Skeletal muscle satellite cell (primary cell): ENCODE data around the gene DCLRE1A.
"Not testable (repeated sequence)": the region's sequence is repeated elsewhere in the genome, so short reads cannot be mapped to it uniquely, and the experiment has no call there.

Source experiments
- H3K27me3 ChIP-seq: 2 replicates; pipeline ENCODE4 v1.7.0; 2013; ENCODE audit warnings: low read length; ENCODE audit not compliant: control insufficient read depth, insufficient read depth
- H3K36me3 ChIP-seq: 2 replicates; pipeline ENCODE4 v1.7.0; 2013; ENCODE audit warnings: mild to moderate bottlenecking, control low read depth, low read length; ENCODE audit not compliant: insufficient read depth
- H3K4me1 ChIP-seq: 2 replicates; pipeline ENCODE4 v1.7.0; 2013; ENCODE audit warnings: low read length; ENCODE audit not compliant: control insufficient read depth, insufficient read depth
- H3K4me2 ChIP-seq: 2 replicates; pipeline ENCODE4 v1.7.0; 2013; ENCODE audit warnings: mild to moderate bottlenecking, low read length
- H3K4me3 ChIP-seq: 2 replicates; pipeline ENCODE4 v1.7.0; 2013; ENCODE audit warnings: low read length
- H3K9ac ChIP-seq: 2 replicates; pipeline ENCODE4 v1.7.0; 2013; ENCODE audit warnings: mild to moderate bottlenecking, low read depth, low read length, moderate library complexity
- H3K9me3 ChIP-seq: replicated peaks from 2 replicates; pipeline ENCODE4 v1.7.0; 2013; ENCODE audit warnings: mild to moderate bottlenecking, control low read depth, low read length

DCLRE1A gene

GRCh38 chr10:113856563-113856962 is 2.7 kb upstream of the DCLRE1A start:
- Histone ChIP-seq H3K9ac (peak overlapping the region; percentile 94), H3K36me3 (peaks cover 25% of the 10 kb centered on the region), H3K4me3 (peak overlapping the region; percentile 88), H3K4me1 (peaks cover 19% of the 10 kb centered on the region), H3K4me2 (peak overlapping the region; percentile 90), H3K9me3 (no peaks in the 10 kb centered on the region), H3K27me3 (no peaks in the 10 kb centered on the region)

- Histone ChIP-seq H3K9ac (peak overlapping the region; percentile 94), H3K4me1 (peaks cover 19% of the 10 kb centered on the region), H3K36me3 (peaks cover 9% of the 10 kb centered on the region), H3K4me3 (peak overlapping the region; percentile 88), H3K4me2 (peak overlapping the region; percentile 90), H3K9me3 (no peaks in the 10 kb centered on the region), H3K27me3 (no peaks in the 10 kb centered on the region)
Measured at GRCh38 chr10:113854761-113855588, 1.1 kb upstream of the DCLRE1A start.

- H3K4me3 ChIP-seq = peak overlapping the region; percentile 88
- H3K4me2 ChIP-seq = peak overlapping the region; percentile 90
- H3K9ac ChIP-seq = peak overlapping the region; percentile 94
- H3K36me3 ChIP-seq = no peaks in the 10 kb centered on the region
- H3K27me3 ChIP-seq = no peaks in the 10 kb centered on the region
- H3K4me1 ChIP-seq = peaks cover 19% of the 10 kb centered on the region
- H3K9me3 ChIP-seq = no peaks in the 10 kb centered on the region
Measured at GRCh38 chr10:113853578-113854012, 287 bp downstream of the DCLRE1A start.

DNA sequence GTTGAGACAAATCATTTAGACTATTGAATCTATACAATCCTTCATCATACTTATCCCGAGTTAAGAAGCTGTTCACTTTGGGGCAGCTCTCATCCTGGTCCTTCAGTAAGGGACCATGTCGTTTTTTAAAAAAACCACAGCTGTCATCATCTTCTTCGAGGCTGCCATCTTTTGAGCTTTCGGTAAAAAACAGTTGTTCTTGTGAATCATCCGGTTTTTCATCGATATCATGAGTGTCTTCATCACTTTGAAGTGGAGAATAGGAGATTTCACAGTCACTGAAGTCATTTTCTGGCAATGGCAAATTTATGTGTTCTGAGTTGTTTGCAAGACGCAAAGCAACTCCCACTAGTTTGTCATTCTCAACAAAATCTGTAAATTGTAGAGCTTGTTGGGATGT is 3.9 kb downstream of the DCLRE1A start:
- H3K4me1 ChIP-seq = peaks cover 6% of the 10 kb centered on the region
- H3K36me3 ChIP-seq = peaks cover 7% of the 10 kb centered on the region
- H3K27me3 ChIP-seq = no peaks in the 10 kb centered on the region
- H3K4me2 ChIP-seq = no peak overlapping the region
- no peak overlapping the region for H3K9ac ChIP-seq
- no peak overlapping the region for H3K4me3 ChIP-seq
- no peaks in the 10 kb centered on the region for H3K9me3 ChIP-seq

DNA sequence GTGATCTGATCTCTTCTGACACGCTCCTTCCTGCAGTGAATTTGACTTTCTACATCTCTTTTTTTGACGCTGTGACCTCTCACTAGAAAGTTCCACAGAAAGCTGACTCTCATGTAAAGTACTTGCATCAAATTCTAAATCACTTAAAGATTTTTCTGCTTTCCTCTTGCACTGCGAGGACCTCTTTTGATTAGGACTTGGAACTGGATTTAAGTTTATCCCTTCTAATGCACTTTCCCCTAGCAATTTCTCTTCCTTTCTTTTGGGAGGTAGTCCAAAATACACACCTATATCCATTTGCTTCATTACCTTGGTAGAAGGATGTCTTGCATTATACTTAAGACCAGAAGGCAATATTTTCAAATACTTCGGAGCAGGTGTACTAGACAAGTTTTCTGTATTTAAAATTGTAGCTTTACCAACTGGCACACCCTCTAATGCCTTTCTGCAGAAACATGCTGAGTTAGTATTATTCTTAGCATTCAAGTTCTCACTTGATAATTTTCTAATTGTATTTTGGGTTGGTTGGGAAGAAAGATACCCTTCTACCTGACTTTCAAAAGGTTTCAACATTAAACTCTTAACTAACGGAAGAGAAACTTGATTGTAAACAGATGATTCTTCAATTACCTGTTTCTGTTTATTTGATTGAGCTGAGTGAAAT is 4.6 kb downstream of the DCLRE1A start:
- Histone ChIP-seq H3K4me3 (no peak overlapping the region), H3K9me3 (no peaks in the 10 kb centered on the region), H3K36me3 (peaks cover 7% of the 10 kb centered on the region), H3K4me2 (no peak overlapping the region), H3K4me1 (peaks cover 6% of the 10 kb centered on the region), H3K27me3 (no peaks in the 10 kb centered on the region), H3K9ac (no peak overlapping the region)

- H3K4me2 ChIP-seq = no peak overlapping the region
- H3K36me3 ChIP-seq = peaks cover 7% of the 10 kb centered on the region
- H3K27me3 ChIP-seq = no peaks in the 10 kb centered on the region
- no peaks in the 10 kb centered on the region for H3K4me1 ChIP-seq
- no peak overlapping the region for H3K9ac ChIP-seq
- H3K4me3 ChIP-seq = no peak overlapping the region
- no peaks in the 10 kb centered on the region for H3K9me3 ChIP-seq
Measured at GRCh38 chr10:113846036-113846435, 7.8 kb downstream of the DCLRE1A start.

GRCh38 chr10:113843972-113844485 is 9.9 kb downstream of the DCLRE1A start:
- no peak overlapping the region for H3K4me2 ChIP-seq
- H3K9ac ChIP-seq = no peak overlapping the region
- H3K27me3 ChIP-seq = no peaks in the 10 kb centered on the region
- H3K36me3 ChIP-seq = peaks cover 7% of the 10 kb centered on the region
- H3K9me3 ChIP-seq = no peaks in the 10 kb centered on the region
- H3K4me3 ChIP-seq = no peak overlapping the region
- H3K4me1 ChIP-seq = no peaks in the 10 kb centered on the region

GRCh38 chr10:113842171-113842570 is 11.7 kb downstream of the DCLRE1A start:
- Histone ChIP-seq H3K4me3 (no peak overlapping the region), H3K9ac (no peak overlapping the region), H3K36me3 (peaks cover 7% of the 10 kb centered on the region), H3K9me3 (no peaks in the 10 kb centered on the region), H3K4me2 (no peak overlapping the region), H3K4me1 (no peaks in the 10 kb centered on the region), H3K27me3 (no peaks in the 10 kb centered on the region)

GRCh38 chr10:113828567-113828966 is 25.3 kb downstream of the DCLRE1A start:
- not testable (repeated sequence) for H3K36me3 ChIP-seq, H3K4me1 ChIP-seq, H3K27me3 ChIP-seq, H3K4me2 ChIP-seq, H3K9ac ChIP-seq, H3K9me3 ChIP-seq, H3K4me3 ChIP-seq

- no peak overlapping the region for H3K4me2 ChIP-seq
- no peaks in the 10 kb centered on the region for H3K4me1 ChIP-seq
- H3K4me3 ChIP-seq = no peak overlapping the region
- no peaks in the 10 kb centered on the region for H3K9me3 ChIP-seq
- no peaks in the 10 kb centered on the region for H3K36me3 ChIP-seq
- H3K9ac ChIP-seq = no peak overlapping the region
- no peaks in the 10 kb centered on the region for H3K27me3 ChIP-seq
Measured at GRCh38 chr10:113825791-113826190, 28.1 kb downstream of the DCLRE1A start.

DNA sequence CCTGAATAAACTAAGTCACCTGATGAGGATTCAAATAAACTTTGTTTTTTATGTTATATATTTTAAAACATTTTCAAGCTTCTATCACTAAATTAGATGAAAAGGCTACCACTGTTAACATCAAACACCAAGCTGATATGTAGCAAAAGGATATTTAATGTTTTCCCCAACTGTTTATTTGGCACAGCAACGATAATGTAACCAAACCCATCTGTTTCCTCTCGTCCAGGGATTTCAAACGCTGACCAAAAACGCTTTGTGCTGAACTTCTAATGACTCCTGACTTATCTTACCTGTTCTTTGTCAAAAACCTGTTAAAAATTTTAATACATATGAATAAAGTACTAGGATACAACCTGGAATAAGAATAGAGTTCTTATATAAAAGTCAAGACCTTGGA is 30.5 kb downstream of the DCLRE1A start:
- Histone ChIP-seq H3K4me1 (no peaks in the 10 kb centered on the region), H3K4me2 (no peak overlapping the region), H3K9me3 (no peaks in the 10 kb centered on the region), H3K27me3 (no peaks in the 10 kb centered on the region), H3K9ac (no peak overlapping the region), H3K4me3 (no peak overlapping the region), H3K36me3 (no peaks in the 10 kb centered on the region)
